Small intestine (tissue), 7 donors: ENCODE data around the gene SUGCT. TPM values are rescaled to one million over a fixed set of nuclear protein-coding genes. Genes with fewer than 3 reads are reported as not detected.

Source experiments
- DNase-seq, 2 donors: peaks; one replicate each; pipeline versions ENCODE4 v3.0.0 to v3.0.0-alpha.2; 2013
- FAIRE-seq: peaks from 2 replicates; lab custom pipeline; 2012; peaks lifted over from hg19 to GRCh38; lab: Jason Lieb, UNC
- H3K27ac ChIP-seq, 3 donors: one replicate each; pipeline ENCODE4 v1.5.1; 2013; ENCODE audit warnings: low read length in 2 of 3, mild to moderate bottlenecking in 2 of 3, control low read depth in 1 of 3, inconsistent platforms in 1 of 3, low read depth in 1 of 3, moderate library complexity in 1 of 3
- H3K27me3 ChIP-seq, 3 donors: one replicate each; pipeline ENCODE4 v1.6.1; 2013; ENCODE audit warnings: low read length in 3 of 3, inconsistent platforms in 1 of 3; ENCODE audit not compliant: control insufficient read depth in 3 of 3, insufficient read depth in 3 of 3
- H3K36me3 ChIP-seq, 3 donors: one replicate each; pipeline ENCODE4 v1.6.1; 2013; ENCODE audit warnings: low read length in 3 of 3, inconsistent platforms in 1 of 3, low read depth in 1 of 3, mild to moderate bottlenecking in 1 of 3, moderate library complexity in 1 of 3; ENCODE audit not compliant: control insufficient read depth in 3 of 3, insufficient read depth in 2 of 3
- H3K4me1 ChIP-seq, 3 donors: one replicate each; pipeline ENCODE4 v1.6.1; 2013; ENCODE audit warnings: low read length in 2 of 3, inconsistent platforms in 1 of 3, low read depth in 1 of 3, mild to moderate bottlenecking in 1 of 3, moderate library complexity in 1 of 3; ENCODE audit not compliant: control insufficient read depth in 3 of 3, insufficient read depth in 2 of 3
- H3K4me3 ChIP-seq, 3 donors: one replicate each; pipeline ENCODE4 v1.5.1; 2013; ENCODE audit warnings: low read length in 3 of 3, control low read depth in 1 of 3, inconsistent platforms in 1 of 3, low read depth in 1 of 3, mild to moderate bottlenecking in 1 of 3, moderate library complexity in 1 of 3
- H3K9me3 ChIP-seq, 2 donors: one replicate each; pipeline ENCODE4 v1.6.1; 2013; ENCODE audit warnings: low read depth in 1 of 2, low read length in 1 of 2; ENCODE audit not compliant: control insufficient read depth in 2 of 2, insufficient read depth in 1 of 2
- WGBS, 3 donors: extraction: QIAGEN DNeasy Blood & Tissue Kit; methylation state at CpG; one replicate each; pipeline ENCODE4 v1.1.7; 2013; 5-methylcytosine and 5-hydroxymethylcytosine counted together
- polyA plus RNA-seq, 4 donors: library from polyadenylated mRNA; stranded (reverse) in 3 of 4; unstranded in 1 of 4; fragments of 200-250 nt in 3 of 4; fragments of 120-200 nt in 1 of 4; gene quantifications; one replicate each; pipeline versions ENCODE4 v1.2.1 to v1.2.3, GENCODE V29; 2013
- donor health status: healthy with polysubstance abuse.
- donor health status: control.
- donor health status: control.
- donor health status: Bipolar disorder and iron deficiency.
- donor health status: healthy.

Gene SUGCT
- polyA plus RNA-seq, 4 donors, result 0.54 to 26.9 (median 2.5) TPM

GRCh38 chr7:40509287-40509996 is 374.6 kb downstream of the SUGCT start:
- H3K9me3 ChIP-seq, result no peaks in the 10 kb centered on the region
- no peak for FAIRE-seq
- H3K27ac ChIP-seq, result no peak overlapping the region
- DNase-seq, result no peak
- peaks cover 0 to 3% (median 0%) of the 10 kb centered on the region in 3 donors for H3K27me3 ChIP-seq
- H3K36me3 ChIP-seq, result no peaks in the 10 kb centered on the region
- WGBS, 3 donors, result 75 to 93% (median 83%) methylated on average over 4 of the region's 4 CpGs
- no peaks in the 10 kb centered on the region for H3K4me1 ChIP-seq
- no peak overlapping the region for H3K4me3 ChIP-seq

DNA sequence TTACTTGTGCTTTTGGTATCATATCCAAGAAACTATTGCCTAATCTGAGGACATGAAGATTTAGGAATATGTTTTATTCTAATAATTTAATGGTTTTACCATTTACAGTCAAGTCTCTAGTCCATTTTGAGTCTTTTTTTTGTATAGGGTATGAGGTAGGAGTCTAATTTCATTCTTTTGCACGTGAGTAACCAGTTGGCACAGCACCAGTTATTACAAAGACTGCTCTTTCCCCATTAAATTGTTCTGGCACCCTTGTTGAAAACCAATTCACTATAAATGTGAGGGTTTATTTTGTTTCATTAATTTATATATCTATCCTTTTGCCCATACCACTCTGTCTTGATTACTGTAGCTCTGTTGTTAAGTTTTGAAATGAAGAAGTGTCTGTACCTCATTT is 381.6 kb downstream of the SUGCT start:
- H3K27me3 ChIP-seq, result no peaks in the 10 kb centered on the region
- H3K36me3 ChIP-seq, result no peaks in the 10 kb centered on the region
- 53 to 62% (median 53%) methylated on average over 1 of the region's 1 CpG for whole genome bisulfite sequencing, 3 donors
- no peak overlapping the region for H3K4me3 ChIP-seq
- no peaks in the 10 kb centered on the region for H3K9me3 ChIP-seq
- DNase-seq (no peak), FAIRE-seq (no peak)
- no peak overlapping the region for H3K27ac ChIP-seq
- H3K4me1 ChIP-seq, result no peaks in the 10 kb centered on the region

GRCh38 chr7:40519009-40519408 is 384.2 kb downstream of the SUGCT start:
- Histone ChIP-seq H3K9me3 (no peaks in the 10 kb centered on the region), H3K27me3 (no peaks in the 10 kb centered on the region), H3K4me1 (no peaks in the 10 kb centered on the region), H3K4me3 (no peak overlapping the region), H3K27ac (no peak overlapping the region), H3K36me3 (no peaks in the 10 kb centered on the region)
- FAIRE-seq, result no peak
- 85 to 92% (median 91%) methylated on average over 3 of the region's 3 CpGs for WGBS, 3 donors
- DNase-seq, result no peak

DNA sequence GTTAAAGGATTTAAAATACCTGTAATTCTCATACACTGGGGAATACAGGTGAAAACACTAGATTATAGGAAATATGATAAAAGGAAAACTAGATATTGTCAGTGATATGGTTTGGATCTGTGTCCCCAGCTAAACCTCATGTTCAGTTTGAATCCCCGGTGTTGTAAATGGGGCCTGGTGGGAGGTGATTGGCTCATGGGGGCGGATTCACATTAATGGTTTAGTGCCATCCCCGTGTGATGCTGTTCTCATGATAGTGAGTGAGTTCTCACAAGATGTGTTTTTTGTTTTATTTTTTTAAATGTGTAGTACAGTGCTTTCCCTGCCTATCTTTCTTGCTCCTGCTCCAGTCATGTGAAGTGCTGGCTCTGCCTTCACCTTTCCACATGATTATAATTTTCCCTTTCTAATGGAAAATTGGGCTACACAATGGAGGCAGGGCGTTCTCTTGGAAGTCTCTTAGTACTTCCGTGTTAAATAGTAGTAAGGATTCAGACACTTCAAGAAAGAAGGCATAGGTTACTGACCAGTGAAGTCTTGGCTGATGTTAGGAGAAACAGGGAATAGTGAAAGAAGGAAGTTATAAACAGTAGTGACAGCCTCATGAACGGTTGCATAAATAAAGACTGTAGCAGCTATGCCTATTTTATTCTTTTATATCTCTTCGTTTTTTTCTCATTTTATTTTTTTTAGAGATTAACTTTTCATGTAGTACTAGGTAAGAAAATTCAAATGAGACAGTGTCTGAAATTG is 386.4 kb downstream of the SUGCT start:
- Histone ChIP-seq H3K9me3 (no peaks in the 10 kb centered on the region), H3K27me3 (no peaks in the 10 kb centered on the region), H3K36me3 (no peaks in the 10 kb centered on the region), H3K4me1 (no peaks in the 10 kb centered on the region), H3K4me3 (no peak overlapping the region), H3K27ac (no peak overlapping the region)
- no peak for FAIRE-seq
- DNase-seq, result peak in 1 of 2 donors; percentile 11
- WGBS, 3 donors, result 64 to 70% (median 65%) methylated on average over 7 of the region's 7 CpGs

DNA sequence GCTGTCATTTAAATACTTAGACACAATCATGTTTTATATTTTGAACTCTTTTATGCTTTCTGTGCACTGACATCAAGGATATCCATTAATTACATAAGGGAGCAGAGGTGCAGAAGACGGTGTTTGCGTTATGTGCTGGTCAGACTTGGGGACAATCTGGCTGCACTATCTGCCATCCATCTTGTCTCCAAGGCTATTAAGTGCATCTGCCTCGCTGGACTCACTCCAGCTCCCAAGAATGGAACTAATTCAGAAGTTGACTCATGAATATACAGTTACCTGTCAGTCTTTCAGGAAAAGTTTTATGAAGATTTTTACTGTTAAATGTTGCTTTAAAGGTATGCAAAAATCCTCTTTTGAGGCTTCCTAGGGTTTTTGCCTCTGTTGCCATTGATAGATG is 391.0 kb downstream of the SUGCT start:
- H3K9me3 ChIP-seq, result no peaks in the 10 kb centered on the region
- H3K4me1 ChIP-seq, result no peaks in the 10 kb centered on the region
- H3K4me3 ChIP-seq, result no peak overlapping the region
- no peaks in the 10 kb centered on the region for H3K36me3 ChIP-seq
- H3K27me3 ChIP-seq, result no peaks in the 10 kb centered on the region
- FAIRE-seq (no peak), DNase-seq (no peak)
- WGBS, 3 donors, result 66 to 77% (median 70%) methylated on average over 3 of the region's 3 CpGs
- no peak overlapping the region for H3K27ac ChIP-seq

DNA sequence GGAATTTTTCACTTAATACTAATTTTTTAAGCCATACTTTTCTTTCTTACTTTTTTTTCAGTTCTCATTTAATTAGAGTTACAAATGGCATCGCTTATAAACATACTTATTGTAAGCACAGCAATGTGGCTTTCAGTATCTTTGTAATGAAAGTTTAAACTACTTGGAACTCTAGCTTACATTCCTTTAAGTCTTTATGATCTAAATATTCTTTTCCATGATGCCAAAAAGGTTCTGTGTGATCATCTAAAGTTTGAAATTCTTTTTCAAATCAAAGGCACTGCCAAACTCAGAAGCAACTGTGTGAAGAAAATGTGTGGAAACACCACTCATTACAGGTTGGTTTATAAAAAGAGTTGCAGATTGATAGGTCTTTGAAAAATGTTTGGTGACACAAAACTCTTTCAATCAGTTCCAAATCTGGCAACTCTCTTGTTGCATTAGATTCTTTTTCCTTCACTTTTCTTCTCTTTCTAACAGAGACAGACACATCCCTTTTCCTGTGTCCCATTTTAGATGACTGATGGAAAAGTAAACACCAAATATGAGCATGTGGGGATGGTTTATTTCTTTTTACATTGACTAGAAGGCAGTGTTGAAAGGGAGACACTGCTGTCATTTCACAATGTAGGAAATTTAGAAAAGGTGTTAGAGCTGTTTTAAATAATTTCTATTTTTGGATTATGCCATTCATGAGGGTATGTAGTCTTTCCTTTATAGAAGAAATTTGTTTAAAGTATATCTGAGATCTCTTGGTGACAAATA is 392.3 kb downstream of the SUGCT start:
- 63 to 83% (median 81%) methylated on average over 1 of the region's 1 CpG for WGBS, 3 donors

GRCh38 chr7:40527723-40528122 is 392.9 kb downstream of the SUGCT start:
- Histone ChIP-seq H3K9me3 (no peaks in the 10 kb centered on the region), H3K27ac (no peak overlapping the region), H3K27me3 (no peaks in the 10 kb centered on the region), H3K36me3 (no peaks in the 10 kb centered on the region), H3K4me1 (no peaks in the 10 kb centered on the region), H3K4me3 (no peak overlapping the region)
- FAIRE-seq (no peak), DNase-seq (no peak)

More for the DNA sequence above, 392.3 kb downstream of the SUGCT start:
- Histone ChIP-seq H3K4me3 (no peak overlapping the region), H3K36me3 (no peaks in the 10 kb centered on the region), H3K4me1 (no peaks in the 10 kb centered on the region), H3K27ac (no peak overlapping the region), H3K9me3 (no peaks in the 10 kb centered on the region), H3K27me3 (no peaks in the 10 kb centered on the region)
- DNase-seq, result no peak
- no peak for FAIRE-seq

DNA sequence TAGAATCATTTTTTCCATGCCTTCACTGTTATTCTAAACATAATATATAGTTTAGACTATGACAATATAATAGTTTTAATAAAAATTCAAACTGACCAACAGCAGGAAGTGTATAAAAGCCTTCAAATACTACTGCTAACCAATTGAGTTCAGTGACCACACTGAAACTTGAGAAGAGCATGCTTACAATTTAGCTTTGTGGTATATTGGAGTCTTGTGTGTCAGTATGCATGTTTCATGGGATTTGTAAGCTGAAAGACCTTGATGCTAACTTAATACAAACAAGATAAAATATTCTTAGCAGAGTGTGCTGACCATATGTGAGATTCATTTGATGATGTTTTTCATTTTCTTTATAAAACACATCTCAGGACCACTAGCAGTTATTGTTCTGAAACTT is 395.5 kb downstream of the SUGCT start:
- Histone ChIP-seq H3K27me3 (no peaks in the 10 kb centered on the region), H3K9me3 (no peaks in the 10 kb centered on the region), H3K36me3 (no peaks in the 10 kb centered on the region), H3K27ac (no peak overlapping the region), H3K4me3 (no peak overlapping the region), H3K4me1 (no peaks in the 10 kb centered on the region)
- DNase-seq, result no peak
- no peak for FAIRE-seq
